ENCODE data around the gene DNAJC16. TPM values are rescaled to one million over a fixed set of nuclear protein-coding genes. Genes with fewer than 3 reads are reported as not detected.

Gene DNAJC16
- total and polyA plus RNA-seq, 4 donors: 3.3 to 14.2 (median 11.1) TPM

- Histone ChIP-seq H3K4me1 (ENCODE audit: control insufficient read depth in 4 of 4, insufficient read depth in 4 of 4, low read length in 3 of 4) (no peaks in the 10 kb centered on the region), H3K27ac (ENCODE audit: low read depth in 1 of 2, low read length in 2 of 2) (no peak overlapping the region), H3K4me3 (ENCODE audit: low read depth in 1 of 3, low read length in 3 of 3) (no peak overlapping the region), H3K27me3 (ENCODE audit: control insufficient read depth in 4 of 4, insufficient read depth in 4 of 4, low read length in 3 of 4) (no peaks in the 10 kb centered on the region), H3K9ac (ENCODE audit: low read depth in 1 of 2, low read length in 2 of 2) (no peak overlapping the region), H3K36me3 (ENCODE audit: control insufficient read depth in 4 of 4, insufficient read depth in 3 of 4, low read depth in 1 of 4, low read length in 3 of 4) (peaks cover 9 to 64% (median 46%) of the 10 kb centered on the region in 4 donors), H3K9me3 (ENCODE audit: control insufficient read depth in 4 of 4, low read length in 3 of 4) (no peaks in the 10 kb centered on the region)
- 92% methylated on average over 18 of the region's 18 CpGs for WGBS
- DNase-seq (ENCODE audit: low spot score): no peak
- TF ChIP-seq RXRA (IDR thresholded peaks at IDR 0.05) (no peak), NR2F2 (IDR thresholded peaks at IDR 0.05) (no peak), HNF4A (conservative IDR thresholded peaks at IDR 0.05) (no peak), MAX (IDR thresholded peaks at IDR 0.05) (no peak), SP1 (IDR thresholded peaks at IDR 0.05) (no peak), ZBTB33 (IDR thresholded peaks at IDR 0.05) (no peak)
Observed at GRCh38 chr1:15568387-15569073, 41.9 kb downstream of the DNAJC16 start.

- no peak for DNase-seq (ENCODE audit: low spot score)
- H3K9me3 ChIP-seq (ENCODE audit: control insufficient read depth in 4 of 4, low read length in 3 of 4): no peaks in the 10 kb centered on the region
- peaks cover 4 to 46% (median 36%) of the 10 kb centered on the region in 4 donors for H3K36me3 ChIP-seq (ENCODE audit: control insufficient read depth in 4 of 4, insufficient read depth in 3 of 4, low read depth in 1 of 4, low read length in 3 of 4)
- no peak overlapping the region for H3K9ac ChIP-seq (ENCODE audit: low read depth in 1 of 2, low read length in 2 of 2)
- WGBS: 66% methylated on average over 1 of the region's 1 CpG
- H3K4me3 ChIP-seq (ENCODE audit: low read depth in 1 of 3, low read length in 3 of 3): no peak overlapping the region
- H3K27ac ChIP-seq (ENCODE audit: low read depth in 1 of 2, low read length in 2 of 2): no peak overlapping the region
- TF ChIP-seq NR2F2 (IDR thresholded peaks at IDR 0.05): no peak
- no peak for TF ChIP-seq FOXA1 (IDR thresholded peaks at IDR 0.05)
- no peak for TF ChIP-seq CTCF (IDR thresholded peaks at IDR 0.05; ENCODE audit: low read depth, low read length, missing input control)
- H3K27me3 ChIP-seq (ENCODE audit: control insufficient read depth in 4 of 4, insufficient read depth in 4 of 4, low read length in 3 of 4): no peaks in the 10 kb centered on the region
- peaks cover 3 to 15% (median 8%) of the 10 kb centered on the region in 4 donors for H3K4me1 ChIP-seq (ENCODE audit: control insufficient read depth in 4 of 4, insufficient read depth in 4 of 4, low read length in 3 of 4)
Observed at GRCh38 chr1:15570861-15571260, 44.2 kb downstream of the DNAJC16 start.

- H3K27ac ChIP-seq (ENCODE audit: low read depth in 1 of 2, low read length in 2 of 2): no peak overlapping the region
- no peaks in the 10 kb centered on the region for H3K27me3 ChIP-seq (ENCODE audit: control insufficient read depth in 4 of 4, insufficient read depth in 4 of 4, low read length in 3 of 4)
- no peak overlapping the region for H3K4me3 ChIP-seq (ENCODE audit: low read depth in 1 of 3, low read length in 3 of 3)
- H3K4me1 ChIP-seq (ENCODE audit: control insufficient read depth in 4 of 4, insufficient read depth in 4 of 4, low read length in 3 of 4): peaks cover 3 to 15% (median 8%) of the 10 kb centered on the region in 4 donors
- no peak overlapping the region for H3K9ac ChIP-seq (ENCODE audit: low read depth in 1 of 2, low read length in 2 of 2)
- DNase-seq (ENCODE audit: low spot score): no peak
- TF ChIP-seq CTCF (IDR thresholded peaks at IDR 0.05; ENCODE audit: low read depth, low read length, missing input control): no peak
- no peak for TF ChIP-seq HNF4G (IDR thresholded peaks at IDR 0.05)
- TF ChIP-seq RAD21 (IDR thresholded peaks at IDR 0.05): no peak
- TF ChIP-seq REST (IDR thresholded peaks at IDR 0.05): no peak
- no peaks in the 10 kb centered on the region for H3K9me3 ChIP-seq (ENCODE audit: control insufficient read depth in 4 of 4, low read length in 3 of 4)
- peaks cover 4 to 42% (median 33%) of the 10 kb centered on the region in 4 donors for H3K36me3 ChIP-seq (ENCODE audit: control insufficient read depth in 4 of 4, insufficient read depth in 3 of 4, low read depth in 1 of 4, low read length in 3 of 4)
Observed at GRCh38 chr1:15571266-15571665, 44.6 kb downstream of the DNAJC16 start.
